HEK293T (cell line): ENCODE measurements around the gene XIST.

Experiments used
- ARNT ChIP-seq: fragments of 450-650 bp; IDR thresholded peaks from 2 replicates; pipeline ENCODE4 v1.6.1; 2017; ENCODE audit warnings: mild to moderate bottlenecking
- BHLHE40 ChIP-seq: fragments of 450-650 bp; IDR thresholded peaks from 2 replicates; pipeline ENCODE4 v1.6.1; 2016; ENCODE audit warnings: mild to moderate bottlenecking, moderate library complexity, borderline replicate concordance
- CTBP1 ChIP-seq: fragments of 450-650 bp; IDR thresholded peaks from 2 replicates; pipeline ENCODE4 v1.6.1; 2016; ENCODE audit warnings: borderline replicate concordance
- FOXA1 ChIP-seq: fragments of 450-650 bp; IDR thresholded peaks from 2 replicates; pipeline ENCODE4 v1.6.1; 2016; ENCODE audit warnings: mild to moderate bottlenecking
- FOXK2 ChIP-seq: fragments of 450-650 bp; IDR thresholded peaks from 2 replicates; pipeline ENCODE4 v1.6.1; 2016; ENCODE audit warnings: mild to moderate bottlenecking
- FOXM1 ChIP-seq: fragments of 450-650 bp; IDR thresholded peaks from 2 replicates; pipeline ENCODE4 v1.6.1; 2017; ENCODE audit warnings: mild to moderate bottlenecking, borderline replicate concordance
- HDGF ChIP-seq: fragments of 450-650 bp; IDR thresholded peaks from 2 replicates; pipeline ENCODE4 v1.6.1; 2017; ENCODE audit warnings: antibody characterized with exemption, borderline replicate concordance
- LEF1 ChIP-seq: fragments of 450-650 bp; IDR thresholded peaks from 2 replicates; pipeline ENCODE4 v1.6.1; 2017; ENCODE audit warnings: mild to moderate bottlenecking, borderline replicate concordance
- NFRKB ChIP-seq: fragments of 450-650 bp; IDR thresholded peaks from 2 replicates; pipeline ENCODE4 v1.6.1; 2016; ENCODE audit warnings: mild to moderate bottlenecking, moderate library complexity
- SP1 ChIP-seq: fragments of 450-650 bp; IDR thresholded peaks from 2 replicates; pipeline ENCODE4 v1.6.1; 2017
- SUZ12 ChIP-seq: fragments of 450-650 bp; IDR thresholded peaks from 2 replicates; pipeline ENCODE4 v1.6.1; 2016; ENCODE audit warnings: mild to moderate bottlenecking
- TARDBP ChIP-seq: fragments of 450-650 bp; IDR thresholded peaks from 2 replicates; pipeline ENCODE4 v1.6.1; 2016
- ZNF384 ChIP-seq: fragments of 450-650 bp; IDR thresholded peaks from 2 replicates; pipeline ENCODE4 v1.6.1; 2016
- TF ChIP-seq, protein P1 (sequence below): fragments of 450-650 bp; IDR thresholded peaks from 2 replicates; pipeline ENCODE4 v1.6.1; 2016

DNA sequence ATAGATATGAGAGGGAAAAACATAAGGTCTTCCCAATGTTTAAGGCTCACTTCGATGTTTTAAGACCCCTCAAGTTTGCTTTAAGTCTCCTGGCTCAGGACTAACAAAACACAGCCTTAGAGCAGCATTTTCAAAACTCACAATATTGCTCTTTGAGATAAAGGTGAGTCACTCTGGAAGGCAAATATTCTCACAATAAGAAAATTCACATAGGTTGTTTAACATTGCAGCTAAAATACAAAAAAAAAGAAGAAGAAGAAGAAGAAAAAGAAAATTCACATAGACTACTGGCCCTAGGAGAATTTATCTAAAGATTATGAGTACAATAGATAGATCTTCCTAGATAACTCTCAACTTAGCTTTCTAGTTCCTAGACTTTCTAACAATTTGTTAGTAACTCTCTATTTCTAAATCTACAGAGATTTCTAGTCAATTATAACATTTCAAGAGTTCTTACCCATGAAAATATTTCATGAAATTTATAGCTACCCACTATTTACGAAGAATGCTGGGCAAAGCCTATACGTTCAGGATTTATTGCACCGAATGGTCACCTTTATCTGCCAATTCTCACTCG, 22.5 kb downstream of the XIST start:
- TF ChIP-seq FOXM1 (no peak), NFRKB (no peak), CTBP1 (no peak), HDGF (no peak), TARDBP (no peak), FOXK2 (no peak), LEF1 (no peak), SP1 (no peak), ARNT (no peak), BHLHE40 (no peak), SUZ12 (no peak), ZNF384 (no peak), FOXA1 (no peak)
- TF ChIP-seq, protein P1, sequence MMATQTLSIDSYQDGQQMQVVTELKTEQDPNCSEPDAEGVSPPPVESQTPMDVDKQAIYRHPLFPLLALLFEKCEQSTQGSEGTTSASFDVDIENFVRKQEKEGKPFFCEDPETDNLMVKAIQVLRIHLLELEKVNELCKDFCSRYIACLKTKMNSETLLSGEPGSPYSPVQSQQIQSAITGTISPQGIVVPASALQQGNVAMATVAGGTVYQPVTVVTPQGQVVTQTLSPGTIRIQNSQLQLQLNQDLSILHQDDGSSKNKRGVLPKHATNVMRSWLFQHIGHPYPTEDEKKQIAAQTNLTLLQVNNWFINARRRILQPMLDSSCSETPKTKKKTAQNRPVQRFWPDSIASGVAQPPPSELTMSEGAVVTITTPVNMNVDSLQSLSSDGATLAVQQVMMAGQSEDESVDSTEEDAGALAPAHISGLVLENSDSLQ, result no peak
